Measurements from ENCODE around the gene CACNA1G.

- TF ChIP-seq CTCF (conservative IDR thresholded peaks at IDR 0.05; ENCODE audit: low read depth, low read length) (no peak), EZH2 (IDR thresholded peaks at IDR 0.05; ENCODE audit: low read length, unreplicated experiment) (no peak), EZH2phosphoT487 (IDR thresholded peaks at IDR 0.05; ENCODE audit: borderline replicate concordance, low read length) (no peak)
Observed at GRCh38 chr17:50635982-50636803, 75.7 kb downstream of the CACNA1G start.

Measured in PC-3 (cell line).